Ovary (tissue), 3 donors: ENCODE results near the gene ANO8.

Source experiments
- CTCF ChIP-seq, 3 donors: fragments of 450-650 bp in 2 of 3; fragments of 200-600 bp in 1 of 3; IDR thresholded peaks; one replicate each; pipeline versions ENCODE4 v1.5.1 to v1.8.0; 2016 to 2022; ENCODE audit warnings: antibody characterized with exemption in 3 of 3, mild to moderate bottlenecking in 1 of 3
- EP300 ChIP-seq: sonication (generic); formaldehyde crosslinking; IDR thresholded peaks from one replicate; pipeline ENCODE4 v1.6.1; 2017; ENCODE audit warnings: antibody characterized with exemption
- POLR2A ChIP-seq: fragments of 450-650 bp; IDR thresholded peaks from one replicate; pipeline ENCODE4 v1.6.1; 2017; ENCODE audit warnings: antibody characterized with exemption, mild to moderate bottlenecking, moderate library complexity
- donor health status: DM: no; HTN: no; CAD: no.

- TF ChIP-seq POLR2A: no peak
- no peak for TF ChIP-seq CTCF (IDR thresholded peaks at IDR 0.05)
- no peak for TF ChIP-seq EP300
Observed at GRCh38 chr19:17353386-17353785, 18.7 kb upstream of the ANO8 start.
